Measurements from ENCODE around the gene ATP2C2.

ATP2C2 gene

DNA sequence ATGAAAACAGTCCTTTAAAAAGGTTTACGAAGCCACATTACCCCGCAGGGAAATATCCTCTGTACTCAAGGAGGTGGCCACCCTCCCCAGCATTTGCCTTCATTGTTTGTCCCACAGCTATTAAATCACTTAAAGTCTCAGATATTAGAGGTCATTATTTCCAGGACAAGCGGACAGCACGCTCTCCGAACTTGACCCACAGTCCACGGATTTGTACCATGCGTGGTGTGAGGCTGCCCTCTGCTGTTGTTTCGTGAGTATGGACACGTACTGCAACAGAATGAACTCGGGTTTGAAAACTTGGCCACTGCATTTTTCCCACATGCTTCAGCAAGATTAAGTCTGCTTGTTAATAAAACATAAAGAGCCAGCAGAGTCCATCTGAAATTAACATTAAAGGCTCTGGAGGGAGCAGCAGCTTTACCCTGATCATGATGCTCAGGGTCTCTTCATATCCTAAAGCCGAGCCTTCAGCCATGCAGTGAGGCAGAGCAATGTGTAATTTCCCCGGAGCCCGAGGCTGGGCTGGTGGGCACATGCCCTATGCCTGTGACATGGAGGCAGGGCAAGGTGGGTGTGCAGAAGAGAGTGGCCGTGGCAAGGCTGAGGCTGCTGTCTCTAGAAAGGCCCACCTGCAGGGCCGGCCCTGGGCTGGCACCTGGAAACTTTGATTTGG, 116.4 kb downstream of the ATP2C2 start:
- peak overlapping the region in 2 of 3 experiments; percentile 3 to 28 for H3K27ac Mint-ChIP-seq
- H3K27me3 Mint-ChIP-seq (ENCODE audit: low read depth), result peaks cover 7% of the 10 kb centered on the region
- peaks cover 5% of the 10 kb centered on the region for H3K4me1 Mint-ChIP-seq
- TF ChIP-seq CTCF (IDR thresholded peaks at IDR 0.05; ENCODE audit: unreplicated experiment in 3 of 3), result peak; percentile 86 to 91 (median 89)
- H3K4me3 Mint-ChIP-seq, result no peak overlapping the region
- peaks cover 42% of the 10 kb centered on the region for H3K36me3 Mint-ChIP-seq (ENCODE audit: low read depth)
- H3K9me3 Mint-ChIP-seq, result no peaks in the 10 kb centered on the region

GRCh38 chr16:84485255-84486010, 117.1 kb downstream of the ATP2C2 start:
- H3K4me3 Mint-ChIP-seq, result no peak overlapping the region

DNA sequence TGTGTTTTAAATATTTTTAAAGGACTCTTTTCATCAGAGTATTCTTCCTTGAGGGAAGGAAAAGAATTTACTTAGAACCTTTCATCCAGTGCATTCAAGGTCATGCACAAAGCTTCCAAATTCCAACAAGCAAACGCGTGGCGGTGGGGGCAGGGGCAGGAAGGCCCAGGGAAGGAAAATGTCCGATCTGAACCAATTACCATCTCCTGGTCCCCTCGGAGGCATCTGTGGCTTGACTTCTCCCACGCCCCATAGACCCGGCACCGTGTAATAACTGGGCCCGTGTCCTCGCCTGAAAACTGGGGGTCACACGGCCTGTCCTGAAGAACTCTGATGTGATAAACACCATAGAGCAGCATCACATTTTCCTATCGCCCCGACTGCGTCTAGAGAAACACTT, 117.8 kb downstream of the ATP2C2 start:
- no peak overlapping the region for H3K4me3 Mint-ChIP-seq

More at GRCh38 chr16:84485255-84486010, 117.1 kb downstream of the ATP2C2 start:
- H3K27me3 Mint-ChIP-seq (ENCODE audit: low read depth), result peaks cover 7% of the 10 kb centered on the region
- peaks cover 5% of the 10 kb centered on the region for H3K4me1 Mint-ChIP-seq
- no peaks in the 10 kb centered on the region for H3K9me3 Mint-ChIP-seq
- no peak for TF ChIP-seq CTCF (IDR thresholded peaks at IDR 0.05; ENCODE audit: unreplicated experiment in 3 of 3)
- H3K27ac Mint-ChIP-seq, result no peak overlapping the region
- peaks cover 49% of the 10 kb centered on the region for H3K36me3 Mint-ChIP-seq (ENCODE audit: low read depth)

GRCh38 chr16:84486551-84487235, 118.4 kb downstream of the ATP2C2 start:
- Mint-ChIP-seq H3K9me3 (no peaks in the 10 kb centered on the region), H3K27me3 (ENCODE audit: low read depth) (peaks cover 7% of the 10 kb centered on the region), H3K27ac (no peak overlapping the region), H3K4me3 (no peak overlapping the region), H3K4me1 (peaks cover 5% of the 10 kb centered on the region), H3K36me3 (ENCODE audit: low read depth) (peaks cover 61% of the 10 kb centered on the region)
- no peak for TF ChIP-seq CTCF (IDR thresholded peaks at IDR 0.05; ENCODE audit: unreplicated experiment in 3 of 3)

More for the DNA sequence above, 117.8 kb downstream of the ATP2C2 start:
- Mint-ChIP-seq H3K4me1 (peaks cover 5% of the 10 kb centered on the region), H3K36me3 (ENCODE audit: low read depth) (peaks cover 56% of the 10 kb centered on the region), H3K27me3 (ENCODE audit: low read depth) (peaks cover 7% of the 10 kb centered on the region), H3K9me3 (no peaks in the 10 kb centered on the region), H3K27ac (no peak overlapping the region)
- TF ChIP-seq CTCF (IDR thresholded peaks at IDR 0.05; ENCODE audit: unreplicated experiment in 3 of 3), result no peak

GRCh38 chr16:84487358-84487757, 119.0 kb downstream of the ATP2C2 start:
- H3K9me3 Mint-ChIP-seq, result no peaks in the 10 kb centered on the region
- no peak overlapping the region for H3K27ac Mint-ChIP-seq
- H3K27me3 Mint-ChIP-seq (ENCODE audit: low read depth), result peaks cover 6% of the 10 kb centered on the region
- no peak for TF ChIP-seq CTCF (IDR thresholded peaks at IDR 0.05; ENCODE audit: unreplicated experiment in 3 of 3)
- H3K4me3 Mint-ChIP-seq, result no peak overlapping the region
- peaks cover 5% of the 10 kb centered on the region for H3K4me1 Mint-ChIP-seq
- peaks cover 66% of the 10 kb centered on the region for H3K36me3 Mint-ChIP-seq (ENCODE audit: low read depth)
